HG02571 (cell line): ENCODE results near the gene COL2A1.

Experiments
- ATAC-seq: cut with Tn5 transposase; IDR thresholded peaks from one replicate; pipeline ENCODE4 v1.9.1; 2021; ENCODE audit warnings: mild to moderate bottlenecking, moderate library complexity; ENCODE audit not compliant: unreplicated experiment

The COL2A1 gene

DNA sequence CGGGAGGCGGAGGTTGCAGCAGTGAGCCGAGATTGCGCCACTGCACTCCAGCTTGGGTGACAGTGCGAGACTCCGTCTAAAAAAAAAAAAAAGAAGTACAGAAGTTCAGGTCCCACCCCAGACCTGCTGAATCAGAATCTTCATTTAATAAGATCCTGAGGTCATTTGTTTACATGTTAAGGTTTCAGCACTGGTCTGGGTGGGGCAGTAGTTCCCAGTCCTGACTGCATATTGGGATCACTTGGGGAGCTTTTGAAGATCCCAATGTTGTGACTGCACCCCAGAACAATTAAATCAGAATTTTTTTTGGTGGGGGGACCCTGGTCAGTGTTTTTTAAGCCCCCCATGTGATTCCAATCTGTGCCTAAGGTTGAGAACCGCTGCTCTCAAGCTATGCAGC, 11.7 kb upstream of the COL2A1 start:
- ATAC-seq = no peak

DNA sequence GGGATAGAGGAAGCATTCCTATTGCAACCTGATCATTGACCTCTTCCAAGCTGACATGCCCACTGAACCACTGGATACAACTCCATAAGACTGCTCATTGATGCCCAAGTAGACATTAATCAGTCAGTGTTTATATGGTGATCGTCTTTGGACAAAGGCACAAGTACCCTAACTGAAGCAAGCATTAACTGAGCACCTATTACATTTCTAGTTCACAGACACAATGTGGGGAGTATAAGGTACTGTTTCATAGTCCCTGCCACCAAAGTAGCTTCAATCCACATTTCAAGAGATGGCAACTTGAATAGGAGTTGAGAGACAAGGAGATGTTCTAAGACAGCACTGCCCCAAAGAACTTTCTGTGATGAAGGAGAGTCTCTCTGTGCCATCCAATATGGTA, 10.9 kb upstream of the COL2A1 start:
- ATAC-seq = no peak

DNA sequence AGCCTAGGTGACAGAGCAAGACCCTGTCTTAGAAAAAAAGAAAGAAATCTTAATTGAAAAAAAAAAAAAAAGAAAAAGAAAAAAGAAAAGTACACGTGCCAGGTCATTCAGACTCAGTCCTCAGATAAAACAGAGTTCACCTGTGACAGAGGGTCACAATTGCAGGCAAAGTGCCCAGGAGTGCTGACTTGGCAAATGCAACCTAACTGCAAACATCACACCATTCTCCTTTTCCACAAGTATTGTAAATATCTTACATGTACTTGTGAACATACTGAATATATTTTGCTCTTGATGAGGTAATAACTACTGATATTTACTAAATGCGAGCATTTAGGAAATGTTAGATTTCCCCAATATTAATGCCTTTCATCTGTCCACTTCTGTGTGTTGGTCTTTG, 9.0 kb upstream of the COL2A1 start:
- no peak for ATAC-seq

DNA sequence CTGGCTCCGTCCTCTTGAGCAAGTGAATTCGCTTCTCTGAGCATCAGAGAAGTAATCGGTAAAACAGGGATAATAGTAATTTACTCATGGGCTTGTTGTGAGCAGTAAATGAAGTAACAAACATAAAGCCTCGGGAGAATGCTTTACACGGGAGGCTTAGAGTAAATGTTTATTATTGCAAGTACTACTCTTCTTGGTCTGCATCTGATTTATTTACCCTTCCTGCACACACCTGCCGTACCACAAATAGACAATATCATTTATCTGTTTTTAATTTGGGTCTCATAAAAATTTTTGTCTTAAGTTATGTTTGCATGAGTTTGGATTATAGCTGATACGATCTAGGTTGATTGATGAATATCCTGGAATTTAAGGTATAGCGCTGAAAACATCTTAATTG, 7.8 kb upstream of the COL2A1 start:
- no peak for ATAC-seq

DNA sequence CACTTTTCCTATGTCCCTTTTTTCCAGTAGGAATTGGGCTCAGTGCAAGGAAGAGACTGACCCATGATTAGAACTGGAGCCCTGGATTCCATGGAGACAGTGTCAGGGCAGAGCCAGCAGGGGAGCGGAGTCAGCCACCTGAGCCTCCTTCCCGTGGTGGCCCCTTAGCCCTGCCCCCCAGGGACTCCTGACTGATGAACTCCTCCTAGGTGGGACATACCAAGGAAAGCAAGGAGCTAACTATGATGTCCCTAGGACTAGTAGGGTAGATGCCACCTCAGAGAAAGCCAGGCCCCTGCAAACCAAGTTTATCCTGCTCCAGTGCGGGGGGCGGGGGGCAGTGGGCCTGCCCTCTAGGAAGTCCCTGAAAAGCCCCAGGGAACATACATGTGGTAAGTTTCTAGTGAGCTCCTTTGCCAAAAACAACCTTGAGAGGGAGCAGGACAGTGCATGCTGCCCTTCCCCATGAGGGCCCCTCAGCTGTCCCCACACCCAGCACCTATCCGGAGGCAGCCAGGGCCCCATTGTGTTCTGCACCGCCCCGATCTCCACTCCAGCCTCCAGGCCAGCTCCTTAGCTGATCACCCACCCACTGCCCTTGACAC, 6.2 kb upstream of the COL2A1 start:
- no peak for ATAC-seq

DNA sequence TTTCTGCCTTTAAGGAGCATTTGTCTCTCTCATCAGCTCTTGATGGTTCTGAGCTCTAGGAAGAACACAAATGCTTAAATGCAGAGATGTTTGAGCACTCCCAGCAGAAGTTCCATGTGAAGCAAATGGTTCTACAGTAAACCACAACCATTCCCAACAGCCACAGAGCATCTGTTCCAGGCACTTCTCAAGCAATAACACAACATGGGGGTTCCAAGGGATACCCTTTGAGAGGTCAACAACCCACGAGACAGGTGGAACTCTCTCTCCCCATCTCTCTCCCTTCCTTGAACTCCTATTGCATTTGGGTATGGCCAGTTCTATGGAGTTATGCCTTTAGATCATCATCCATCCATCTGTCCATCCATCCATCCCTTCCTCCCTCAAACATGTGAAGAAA, 5.2 kb upstream of the COL2A1 start:
- no peak for ATAC-seq

DNA sequence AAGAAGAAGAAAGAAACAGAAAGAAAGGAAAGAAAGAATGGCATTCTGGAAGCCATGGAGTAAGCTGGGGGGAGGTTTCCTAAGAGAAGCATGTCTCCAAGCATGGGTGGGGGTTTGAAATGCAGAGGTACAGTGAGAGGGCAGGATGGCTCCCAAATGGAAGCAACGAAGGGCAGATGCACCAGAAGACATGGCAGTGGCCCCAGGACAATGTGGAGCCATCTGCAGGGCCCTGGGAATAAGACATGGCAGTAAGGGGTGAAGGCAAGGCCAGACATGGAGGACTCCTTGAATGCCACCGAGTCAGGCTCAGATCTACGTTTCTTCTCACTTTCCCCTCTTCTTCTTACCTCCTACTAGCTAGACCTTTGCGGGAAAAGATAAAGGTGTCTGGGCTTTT, 4.7 kb upstream of the COL2A1 start:
- ATAC-seq = no peak

DNA sequence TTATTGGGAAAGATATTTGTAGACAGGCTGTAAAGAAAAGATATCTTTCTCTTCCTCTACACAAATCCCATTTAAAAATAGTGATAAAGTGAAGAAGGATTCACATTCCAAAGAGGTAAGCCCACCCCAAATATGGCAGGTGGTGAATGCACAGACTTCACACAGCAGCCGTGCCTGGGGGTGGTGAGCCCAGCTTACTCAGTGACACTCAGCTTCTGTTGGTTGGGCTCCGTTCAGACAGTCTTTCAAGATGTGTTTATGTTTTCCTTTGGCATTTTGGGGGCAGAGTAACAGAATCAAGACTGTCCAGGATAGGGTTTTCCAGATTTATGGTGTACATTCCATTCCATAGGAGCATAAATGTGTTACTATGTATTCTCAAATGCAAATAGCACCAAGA, 4.1 kb upstream of the COL2A1 start:
- no peak for ATAC-seq

DNA sequence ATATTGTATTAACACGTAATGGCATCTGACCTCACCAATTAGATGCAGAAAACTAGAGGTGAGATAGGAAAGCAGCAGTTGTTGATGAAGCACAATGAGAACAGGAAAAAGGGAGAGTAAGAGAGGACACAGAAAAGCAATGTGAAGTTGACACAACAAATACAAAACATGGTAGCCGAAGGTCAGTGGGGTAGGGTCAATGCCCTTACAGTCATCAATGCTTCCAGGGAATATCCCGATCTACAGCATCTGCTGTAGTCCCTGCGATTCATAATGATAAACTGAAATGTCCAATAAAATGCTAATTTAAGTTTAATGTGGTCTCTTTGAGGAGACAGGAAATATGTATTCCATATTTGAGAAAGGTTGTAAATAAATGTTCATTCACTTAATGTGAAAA, 2.9 kb upstream of the COL2A1 start:
- no peak for ATAC-seq

DNA sequence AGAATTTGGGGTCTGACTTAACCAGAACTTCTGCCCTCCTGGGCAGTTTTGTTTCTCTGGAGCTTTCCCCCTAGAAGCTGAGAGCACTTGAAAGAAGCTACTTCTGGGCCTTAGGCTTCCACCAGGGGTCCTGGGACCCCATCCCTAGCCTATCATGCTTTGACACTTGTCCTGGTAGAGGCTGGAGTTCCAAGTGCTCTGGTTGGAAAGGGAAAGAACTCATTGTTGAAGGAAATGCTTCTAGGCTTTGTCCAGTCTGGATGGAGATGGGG, 1.4 kb upstream of the COL2A1 start:
- no peak for ATAC-seq

DNA sequence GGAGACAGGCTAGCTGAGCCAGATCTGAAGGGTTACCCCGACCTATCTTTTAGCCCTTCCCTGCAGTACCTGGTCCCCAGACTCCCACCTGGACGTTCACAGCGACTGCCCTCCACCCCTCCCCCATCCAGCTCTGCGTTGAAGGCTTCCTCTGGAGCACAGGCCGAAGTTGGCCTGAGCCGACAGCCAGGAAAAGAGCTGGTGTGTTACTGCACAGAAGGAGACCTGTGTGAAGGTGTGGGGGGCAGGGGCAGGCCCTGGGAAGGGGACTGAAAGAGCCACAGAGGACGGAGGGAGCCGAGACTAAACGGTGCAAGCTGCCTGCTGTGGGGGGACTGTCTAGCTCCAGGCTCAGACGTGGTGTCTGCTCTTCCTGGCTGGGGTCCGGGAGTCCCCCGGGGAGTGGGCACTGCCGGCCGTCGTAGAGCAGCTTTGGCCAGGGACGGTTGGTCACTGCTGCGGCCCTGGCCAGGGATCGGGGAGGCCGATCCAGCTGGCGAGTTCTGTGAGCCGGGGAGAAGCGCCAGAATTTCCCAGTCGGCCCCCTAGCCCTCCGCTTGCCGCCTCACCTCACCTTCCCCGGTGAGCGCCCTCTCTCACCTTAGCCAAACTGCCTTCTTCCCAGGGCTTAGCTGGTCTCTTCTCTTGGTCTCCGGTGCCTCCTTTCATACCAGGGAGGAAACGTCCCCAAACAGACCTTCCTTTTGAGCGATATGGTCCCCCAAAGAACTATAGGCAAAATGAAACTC, 899 bp upstream of the COL2A1 start:
- no peak for ATAC-seq

DNA sequence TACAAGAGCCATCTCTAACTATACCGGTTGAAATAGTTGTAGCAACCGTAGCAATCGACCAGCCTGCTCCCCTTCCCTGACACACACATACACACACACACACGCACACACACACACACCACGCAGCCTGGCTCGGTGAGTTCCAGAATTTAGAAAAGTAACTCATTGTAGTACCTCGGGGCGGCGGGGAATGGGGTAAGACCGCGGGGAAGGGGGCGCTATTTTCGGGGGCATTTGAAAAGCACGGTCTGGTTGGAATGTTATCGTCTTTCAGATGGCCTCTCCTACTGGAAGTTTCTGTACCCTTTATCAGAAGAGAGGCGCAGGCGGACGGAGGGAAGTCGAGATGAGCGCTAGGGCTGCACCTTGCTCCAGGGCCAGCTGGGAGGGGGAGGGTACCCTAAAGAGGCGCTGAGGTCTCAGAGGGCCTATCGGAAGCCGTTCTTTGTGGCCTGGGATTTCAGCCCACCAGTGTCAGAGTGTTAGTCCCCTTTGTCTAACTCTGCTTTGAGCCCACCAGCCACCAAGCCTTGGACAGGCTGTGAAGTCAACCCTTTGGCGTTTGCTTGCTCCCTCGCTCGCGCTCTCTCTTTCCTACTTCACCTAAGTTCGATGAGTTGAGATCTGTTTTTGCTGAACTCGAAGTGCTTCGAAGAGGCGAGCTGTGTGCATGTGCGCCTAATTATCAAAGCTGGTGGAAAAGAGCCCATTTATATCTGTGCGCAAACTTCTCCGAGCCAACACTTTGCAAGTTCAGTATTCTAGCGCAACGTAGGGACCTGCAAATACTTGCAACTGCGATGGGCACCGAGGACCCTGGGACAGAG, 837 bp downstream of the COL2A1 start:
- no peak for ATAC-seq

DNA sequence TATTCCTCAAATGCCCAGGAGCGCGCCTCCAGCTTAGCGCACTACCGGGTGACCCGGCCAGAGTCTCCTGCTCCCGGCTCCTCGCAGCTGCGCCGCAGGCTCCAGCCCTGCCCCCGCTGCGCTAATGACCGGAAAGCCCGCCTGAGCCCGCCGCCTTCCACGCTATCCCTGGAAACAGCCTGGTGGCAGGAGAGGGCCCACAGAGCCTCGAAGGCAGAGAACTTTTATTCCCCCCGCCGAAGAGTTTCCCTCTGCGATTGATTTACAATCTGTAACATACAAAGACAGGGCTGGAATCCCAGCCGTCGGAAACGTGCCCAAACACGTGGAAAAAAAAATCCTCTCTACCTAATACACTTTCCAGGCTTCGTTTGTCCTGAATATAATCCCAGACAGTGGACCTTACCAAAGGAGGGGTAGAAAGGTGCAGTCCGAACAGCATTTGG, 1.5 kb downstream of the COL2A1 start:
- no peak for ATAC-seq

DNA sequence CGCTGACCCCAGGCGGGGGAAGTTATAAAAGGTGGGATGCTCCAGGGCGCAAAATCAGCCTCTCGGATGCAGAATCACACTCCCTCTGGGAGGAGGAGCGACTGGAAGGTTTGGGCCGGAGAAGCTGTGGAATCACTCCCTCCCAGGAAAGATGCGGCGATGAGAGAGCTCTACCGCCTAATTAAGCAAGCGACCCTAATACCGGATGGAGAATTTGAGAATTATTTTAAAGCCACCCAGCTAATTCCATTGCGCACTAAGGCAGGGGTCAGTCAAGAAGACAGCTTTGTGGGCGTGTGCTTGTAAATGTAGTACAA, 1.9 kb downstream of the COL2A1 start:
- no peak for ATAC-seq

DNA sequence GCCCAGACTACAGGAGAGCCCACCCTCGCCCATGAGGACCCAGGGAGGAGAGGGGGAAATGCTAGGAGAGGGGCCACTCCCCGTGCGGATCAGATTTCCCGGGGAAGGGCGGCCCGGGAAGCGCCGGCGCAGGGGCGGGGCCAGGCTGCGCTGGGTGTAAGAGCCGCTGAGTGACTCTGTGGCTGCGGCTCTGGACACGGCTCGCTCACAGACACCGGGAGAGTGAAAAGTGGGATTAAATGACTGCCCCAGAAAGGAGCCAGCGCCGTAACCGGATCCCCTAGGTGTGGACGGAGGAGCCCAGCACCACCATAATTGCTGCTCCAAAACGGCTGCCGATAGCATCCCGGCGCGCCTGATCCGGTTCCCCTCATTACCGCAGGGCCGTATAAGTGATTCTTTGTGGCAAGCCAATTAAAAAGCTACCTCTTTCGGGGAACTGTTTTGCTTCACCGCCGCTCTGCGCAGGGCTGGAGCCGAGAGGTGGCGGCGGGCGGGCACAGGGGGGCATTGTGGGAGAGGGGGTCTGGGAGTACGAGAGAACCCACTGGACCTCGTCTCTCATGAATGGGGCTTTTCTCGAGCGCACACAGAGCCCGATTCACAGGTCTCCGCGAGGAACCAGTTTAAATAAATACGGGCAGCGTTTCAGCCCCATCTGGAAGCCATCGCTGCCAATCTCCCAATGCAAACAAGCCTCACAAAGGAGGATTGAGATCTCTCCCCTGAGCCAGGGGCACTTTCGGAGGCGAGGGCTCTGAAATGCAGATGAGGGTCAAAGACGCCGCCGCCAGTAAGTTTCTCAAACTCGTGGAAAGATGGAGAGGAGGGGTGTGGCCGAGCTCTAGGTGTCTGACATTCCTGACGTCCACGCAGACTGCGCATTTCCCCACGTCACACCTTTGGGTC, 2.5 kb downstream of the COL2A1 start:
- no peak for ATAC-seq

DNA sequence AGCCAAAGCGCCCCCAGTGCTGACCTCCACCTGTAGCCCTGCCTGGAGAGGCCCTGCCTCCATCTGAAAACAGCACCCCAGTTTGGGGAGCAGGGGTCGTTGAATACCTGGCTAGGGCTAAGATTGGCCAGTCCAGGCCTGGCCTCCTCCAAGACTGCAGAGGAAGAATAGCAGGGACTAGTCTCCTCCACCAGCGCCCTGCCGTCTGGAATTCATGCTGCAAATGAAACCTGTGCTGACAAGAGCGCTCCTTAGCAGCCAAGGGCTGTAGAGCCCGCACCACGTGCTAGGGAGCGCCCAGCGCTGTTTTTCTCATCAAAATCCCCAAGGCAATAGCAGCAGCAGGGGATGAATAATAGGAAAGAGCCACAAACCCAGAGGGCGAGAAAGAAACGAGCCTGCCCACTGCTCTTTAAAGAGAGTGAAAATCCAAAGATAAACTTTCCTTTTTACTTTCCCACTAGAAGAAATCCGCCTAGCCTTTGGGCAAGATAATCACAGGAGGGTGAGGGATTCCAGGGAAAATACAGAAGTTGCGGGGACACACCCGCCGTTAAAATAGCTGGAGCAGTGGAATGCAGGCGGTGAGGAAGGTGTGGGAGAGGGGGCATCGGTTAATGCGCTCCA, 3.3 kb downstream of the COL2A1 start:
- no peak for ATAC-seq

DNA sequence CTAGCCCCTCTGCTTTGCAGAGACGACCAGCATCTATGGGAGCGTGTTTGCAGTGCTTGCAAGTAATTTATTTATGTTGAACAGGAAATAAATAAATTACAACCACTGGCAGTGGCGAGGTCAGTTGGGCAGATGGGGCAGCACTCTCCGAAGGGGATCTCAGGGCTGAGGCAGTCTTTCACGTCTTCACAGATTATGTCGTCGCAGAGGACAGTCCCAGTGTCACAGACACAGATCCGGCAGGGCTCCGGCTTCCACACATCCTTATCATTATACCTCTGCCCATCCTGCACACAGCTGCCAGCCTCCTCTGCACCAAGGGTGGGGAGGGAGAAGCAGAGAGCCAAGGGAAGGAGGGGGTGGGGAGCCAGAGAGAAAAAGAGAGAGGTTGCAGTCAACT, 4.5 kb downstream of the COL2A1 start:
- ATAC-seq = no peak

DNA sequence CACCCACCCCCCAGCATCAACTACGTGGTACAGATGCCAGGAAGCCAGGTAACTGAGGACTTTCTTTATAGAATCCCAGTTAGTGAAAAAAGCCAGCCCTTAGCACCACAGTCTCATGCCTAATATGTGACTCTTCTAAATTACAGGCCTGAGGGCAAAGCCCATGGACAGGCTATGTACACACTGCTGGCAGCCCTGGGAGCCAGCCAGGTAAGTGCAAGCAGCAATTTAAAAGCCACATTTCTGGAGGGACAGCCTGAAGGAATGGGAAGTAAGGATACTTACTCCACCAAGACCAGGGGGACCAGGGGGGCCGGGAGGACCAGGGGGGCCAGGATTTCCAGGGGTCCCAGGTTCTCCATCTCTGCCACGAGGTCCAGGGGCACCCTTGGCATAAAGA, 7.0 kb downstream of the COL2A1 start:
- no peak for ATAC-seq

DNA sequence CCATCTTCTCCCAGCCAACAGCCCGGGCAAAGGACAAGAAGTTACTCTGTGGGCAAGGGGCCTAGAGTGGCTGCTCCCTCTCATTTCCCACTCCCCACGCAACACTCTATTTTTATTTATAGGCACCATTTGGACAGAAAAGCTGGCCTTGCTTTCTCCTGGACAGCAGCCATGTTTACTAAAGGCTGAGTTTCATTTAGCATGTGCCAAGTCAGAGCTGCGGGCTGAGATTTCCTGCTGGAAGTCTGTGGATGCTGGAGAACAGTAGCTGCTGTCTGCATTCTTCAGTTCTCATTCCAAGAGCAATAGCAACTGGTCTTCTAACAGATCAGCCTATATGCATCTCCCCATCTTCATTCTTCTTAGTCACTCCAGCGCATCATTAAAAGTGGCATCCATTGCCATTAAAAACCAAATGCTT, 8.3 kb downstream of the COL2A1 start:
- no peak for ATAC-seq

DNA sequence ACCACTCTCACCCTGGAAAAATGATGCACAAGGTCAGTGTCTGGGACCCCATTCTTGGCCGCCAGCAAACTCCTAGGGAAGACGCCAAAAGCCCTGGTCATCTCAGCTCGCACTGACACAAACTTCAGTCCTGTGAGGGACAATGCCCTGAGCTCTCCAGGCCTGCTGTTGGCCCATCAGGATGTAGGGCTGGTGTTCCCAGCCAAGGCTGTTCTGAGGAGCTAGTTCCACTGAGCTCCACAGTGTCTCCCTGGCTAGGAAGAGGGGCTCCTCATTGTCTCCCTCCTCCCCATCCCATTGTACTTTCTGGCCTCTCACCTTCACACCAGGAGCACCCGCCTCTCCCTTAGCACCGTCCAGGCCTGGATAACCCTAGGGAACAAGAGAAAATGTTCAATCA, 10.8 kb downstream of the COL2A1 start:
- ATAC-seq = no peak

DNA sequence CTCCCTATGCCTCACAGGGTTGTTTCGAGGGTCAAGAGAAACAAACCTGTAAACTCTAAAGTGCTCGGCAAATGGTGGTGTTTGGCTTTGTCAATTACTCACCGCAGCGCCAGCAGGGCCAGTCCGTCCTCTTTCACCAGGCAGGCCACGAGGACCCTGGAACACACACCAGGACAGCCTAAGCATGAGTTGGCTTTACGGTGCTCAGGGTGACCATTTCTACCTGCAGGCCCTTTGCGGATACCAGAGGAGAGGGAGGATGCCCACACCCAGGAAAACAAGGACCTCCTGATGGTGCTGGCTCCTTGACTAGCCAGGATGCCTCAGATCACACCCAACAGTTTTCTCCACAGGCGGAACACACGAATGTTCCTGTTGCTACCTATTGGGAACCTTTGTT, 11.5 kb downstream of the COL2A1 start:
- no peak for ATAC-seq
